Ramos (cell line): ENCODE results near the gene CRMP1.

ENCODE experiments used
- in situ Hi-C: fragments of 300-500 bp; cut with MboI; formaldehyde crosslinking; loops from one replicate; pipeline ENCODE4 v1.14.3; 2022; ENCODE audit warnings: low sequenced_read_pairs; ENCODE audit not compliant: unreplicated experiment

The CRMP1 gene

DNA sequence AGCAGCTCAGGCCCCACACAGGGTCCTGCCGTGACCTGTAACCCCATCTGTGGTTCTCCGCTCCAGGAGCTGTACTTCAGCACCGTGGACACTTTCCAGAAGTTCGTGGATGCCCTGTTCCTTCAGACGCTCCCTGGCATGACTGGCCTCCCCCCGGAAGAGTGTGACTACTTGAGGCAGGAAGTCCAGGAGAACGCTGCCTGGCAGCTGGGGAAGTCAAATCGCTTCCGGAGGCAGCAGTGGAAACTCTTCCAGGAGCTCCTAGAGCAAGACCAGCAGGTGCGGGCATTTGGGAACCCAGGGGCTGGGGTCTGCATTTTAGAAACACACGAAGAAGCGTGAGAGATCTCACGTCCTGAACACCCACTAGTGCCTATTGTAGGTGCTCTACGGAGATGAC lies 109.4 kb downstream of the CRMP1 start:
- in situ Hi-C loops, result no loop called here

DNA sequence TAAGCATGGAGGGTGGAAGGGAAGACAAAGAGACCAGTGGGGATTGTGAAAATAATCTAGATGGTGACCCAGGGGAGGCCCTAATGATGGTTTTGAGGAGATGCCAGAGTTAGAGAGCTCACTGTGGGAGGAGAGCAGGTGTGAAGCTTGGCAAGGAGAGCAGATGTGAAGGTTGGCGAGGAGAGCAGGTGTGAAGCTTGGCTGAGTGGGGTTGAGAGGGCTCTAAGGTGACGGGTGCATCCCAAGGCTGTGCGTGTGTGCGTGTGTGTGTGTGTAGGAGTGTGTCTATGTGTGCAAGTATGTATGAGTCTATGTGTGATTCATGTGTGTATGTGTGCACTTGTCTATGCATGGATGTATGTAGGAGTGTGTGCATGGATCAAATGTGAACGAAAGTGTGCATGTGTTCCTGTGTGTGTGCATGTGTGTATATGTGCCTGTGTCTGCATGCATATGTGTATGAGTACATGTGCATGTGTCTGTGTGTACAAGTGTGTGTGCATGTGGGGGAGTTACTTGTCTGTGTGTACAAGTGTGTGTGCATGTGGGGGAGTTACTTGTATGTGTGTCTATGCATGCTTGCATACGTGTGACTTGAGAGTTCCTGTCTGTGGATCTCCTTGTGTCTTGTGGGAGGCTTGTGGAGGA lies 109.9 kb downstream of the CRMP1 start:
- in situ Hi-C loops, result no loop called here

DNA sequence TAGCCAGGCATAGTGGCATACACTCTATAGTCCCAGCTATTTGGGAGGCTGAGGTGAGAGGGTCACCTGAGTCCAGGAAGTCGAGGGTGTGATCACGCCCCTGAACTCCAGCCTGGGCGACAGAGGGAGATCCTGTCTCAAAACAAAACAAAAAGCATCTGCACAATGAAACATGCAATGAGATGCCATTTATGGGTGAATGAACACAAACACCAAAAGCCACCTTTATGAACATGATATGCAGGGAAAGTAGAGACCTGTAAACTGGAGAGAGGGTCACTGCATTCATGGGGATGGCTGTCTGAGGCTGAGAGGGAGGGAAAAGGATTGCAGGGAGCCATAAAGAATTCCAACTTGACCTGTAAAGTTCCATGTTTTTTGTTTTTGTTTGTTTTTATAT lies 111.2 kb downstream of the CRMP1 start:
- in situ Hi-C loops, result no loop called here

DNA sequence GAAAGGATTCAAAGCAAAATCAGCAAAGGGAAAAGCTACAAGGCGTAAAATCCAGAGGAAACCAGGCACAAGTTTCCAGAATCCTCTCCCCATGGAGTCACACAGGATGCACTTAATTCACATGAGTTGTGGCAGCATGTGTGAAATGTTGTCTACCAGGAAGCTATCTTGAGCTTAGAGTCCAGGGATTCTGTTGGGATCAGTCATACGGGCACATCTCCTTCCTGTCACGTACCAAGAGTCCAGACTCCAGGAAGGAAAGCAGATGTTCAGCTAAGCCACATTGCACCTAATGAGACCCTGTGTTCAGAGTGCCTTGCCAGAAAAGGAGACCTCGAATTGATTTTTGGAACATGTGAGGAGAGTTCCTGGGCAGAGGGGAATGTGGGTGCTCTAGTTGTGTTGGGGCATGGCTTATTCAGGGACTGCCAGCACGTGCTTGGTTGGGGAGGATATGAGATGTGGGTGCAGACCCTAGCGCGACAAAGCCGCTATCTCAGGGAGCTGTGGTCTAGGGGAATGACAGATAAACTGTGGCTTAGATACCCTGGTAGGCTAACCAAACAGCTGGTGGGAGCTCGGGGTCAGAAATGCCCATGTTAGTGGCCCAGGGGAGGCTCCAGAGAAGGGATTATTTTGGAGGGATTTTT lies 111.9 kb downstream of the CRMP1 start:
- in situ Hi-C loops, result no loop called here

DNA sequence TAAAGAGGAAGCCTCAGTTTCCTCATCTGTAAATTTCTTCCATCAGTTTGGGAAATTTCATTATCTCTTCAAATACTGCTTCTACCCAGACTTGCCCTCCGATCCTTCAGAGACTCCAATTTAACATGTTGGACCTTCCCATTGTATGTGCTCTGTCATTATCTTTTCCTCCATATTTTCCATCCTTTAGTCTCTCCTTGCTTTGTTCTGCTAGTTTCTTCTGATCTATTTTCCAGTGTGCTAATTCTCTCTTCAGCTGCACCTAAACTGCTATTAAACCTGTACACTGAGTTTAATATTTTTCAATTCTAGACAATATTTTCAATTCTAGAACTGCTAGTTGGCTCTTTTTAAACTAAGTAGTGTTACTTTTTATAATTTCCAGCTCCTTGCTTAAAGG lies 116.4 kb downstream of the CRMP1 start:
- in situ Hi-C loops, result no loop called here

DNA sequence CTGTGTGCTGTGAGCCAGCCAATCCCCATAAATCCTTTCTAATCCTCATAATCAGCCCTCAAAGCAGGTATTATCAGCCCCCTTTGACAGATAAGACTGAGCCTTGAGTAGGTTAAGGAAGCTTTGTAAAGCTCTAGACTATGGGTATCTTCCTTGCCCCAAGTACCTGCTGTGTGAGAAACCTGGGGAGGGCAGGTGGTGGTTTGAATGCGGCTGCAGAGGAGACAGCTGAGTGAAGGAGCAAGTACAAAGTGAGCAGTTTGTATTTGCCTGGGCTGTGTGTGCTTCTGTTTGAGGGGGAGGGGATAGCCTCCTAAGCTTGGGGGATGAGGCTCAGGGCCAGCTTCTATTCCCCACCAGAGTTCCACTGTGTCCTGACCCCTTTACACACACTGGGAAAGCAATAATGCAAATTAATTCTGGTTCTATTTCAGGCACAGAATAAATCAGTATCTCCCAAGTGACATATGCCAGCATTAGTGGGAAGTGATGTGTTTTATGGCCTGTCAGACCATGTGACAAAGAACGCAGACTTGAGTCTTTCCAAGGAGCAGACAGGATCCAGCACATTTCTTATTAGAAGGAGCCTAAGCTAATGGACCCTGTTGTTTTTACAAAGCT lies 118.4 kb downstream of the CRMP1 start:
- in situ Hi-C loops, result no loop called here

DNA sequence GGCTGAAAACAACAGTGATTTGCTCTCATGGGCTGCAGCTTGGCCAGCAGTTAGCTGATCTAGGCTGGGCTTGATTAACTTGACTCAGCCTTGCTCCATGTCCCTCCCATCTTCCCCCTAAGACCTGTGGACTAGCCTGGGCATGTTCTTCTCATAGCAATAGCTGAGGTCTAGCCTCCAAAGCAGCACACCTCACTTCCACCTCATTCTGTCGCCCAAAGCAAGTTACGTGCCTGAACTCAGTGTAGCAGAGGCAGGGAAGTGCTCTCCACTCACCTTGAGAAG lies 119.7 kb downstream of the CRMP1 start:
- in situ Hi-C loops, result no loop called here

DNA sequence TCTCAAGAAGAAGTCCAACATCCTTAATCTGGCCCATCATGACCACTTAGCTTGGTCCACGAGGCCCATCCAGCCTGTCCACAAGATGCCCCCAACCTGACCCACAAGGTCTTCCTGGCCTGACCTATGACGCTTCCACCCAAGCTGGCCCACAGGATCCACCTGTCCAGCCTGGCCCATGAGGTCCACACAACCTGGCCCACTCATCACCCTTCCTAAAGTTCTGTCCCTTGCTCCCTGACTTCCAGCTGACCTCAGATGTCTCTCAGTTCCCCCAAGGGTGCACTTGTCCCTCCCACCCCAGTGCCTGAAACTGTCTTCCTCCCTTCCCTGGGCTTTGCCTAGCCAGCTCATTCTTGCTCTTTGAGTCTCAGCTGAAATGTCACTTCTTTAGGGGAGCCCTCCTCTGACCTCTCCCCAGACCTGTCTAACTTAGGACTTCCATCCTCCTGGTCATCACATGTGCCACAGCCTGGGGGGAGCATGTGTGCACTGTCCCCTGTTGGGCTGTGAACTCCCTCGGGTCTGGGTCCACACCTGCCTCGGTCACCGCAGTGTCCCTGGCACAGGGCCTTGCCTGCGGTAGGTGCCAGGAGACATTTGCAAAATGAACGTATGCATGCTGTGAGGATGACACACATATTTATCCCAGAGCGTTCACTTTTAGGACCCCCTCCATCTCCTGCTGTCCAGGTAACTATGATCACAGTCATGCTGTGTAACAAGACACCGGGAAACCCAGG lies 120.2 kb downstream of the CRMP1 start:
- in situ Hi-C loops, result no loop called here
